Skin epidermis (tissue), 12 donors: Measurements from ENCODE around the gene OMP.
"Not testable (repeated sequence)": the region's sequence is repeated elsewhere in the genome, so short reads cannot be mapped to it uniquely, and the experiment has no call there.

ENCODE experiments used
- H3K27ac ChIP-seq, 21 experiments: fragments of 200-600 bp; sonication (generic) in 11 of 21; one replicate each; pipeline ENCODE4 v1.5.0; 2020; ENCODE audit warnings: mild to moderate bottlenecking in 3 of 21, inconsistent platforms in 2 of 21, moderate library complexity in 2 of 21
- H3K4me3 ChIP-seq, 7 experiments: fragments of 200-600 bp; sonication (generic) in 2 of 7; one replicate each; pipeline ENCODE4 v1.5.0; 2020; ENCODE audit warnings: inconsistent platforms in 2 of 7, mild to moderate bottlenecking in 2 of 7, moderate library complexity in 1 of 7

The OMP gene

DNA sequence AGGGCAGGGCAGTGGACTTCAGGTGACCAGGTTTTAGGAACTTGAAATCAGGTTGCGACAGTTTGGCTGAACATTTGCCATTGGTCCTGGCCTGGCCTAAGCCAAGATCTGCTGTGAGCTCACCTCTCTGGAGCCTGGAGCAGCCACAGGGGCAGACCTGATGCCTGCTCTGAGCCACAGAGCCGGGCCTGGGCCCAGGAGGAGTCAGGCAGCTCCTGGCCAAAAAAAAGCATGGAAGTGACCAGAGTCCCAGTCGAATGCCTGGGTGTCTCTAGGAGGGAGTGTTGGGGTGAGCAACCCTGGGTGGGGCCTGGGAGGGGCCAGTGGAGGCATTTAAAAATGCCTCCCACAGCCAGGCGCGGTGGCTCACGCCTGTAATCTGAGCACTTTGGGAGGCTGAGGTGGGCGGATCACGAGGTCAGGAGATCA lies 6.0 kb upstream of the OMP start:
- H3K4me3 ChIP-seq: no peak overlapping the region
- H3K27ac ChIP-seq: no peak overlapping the region

DNA sequence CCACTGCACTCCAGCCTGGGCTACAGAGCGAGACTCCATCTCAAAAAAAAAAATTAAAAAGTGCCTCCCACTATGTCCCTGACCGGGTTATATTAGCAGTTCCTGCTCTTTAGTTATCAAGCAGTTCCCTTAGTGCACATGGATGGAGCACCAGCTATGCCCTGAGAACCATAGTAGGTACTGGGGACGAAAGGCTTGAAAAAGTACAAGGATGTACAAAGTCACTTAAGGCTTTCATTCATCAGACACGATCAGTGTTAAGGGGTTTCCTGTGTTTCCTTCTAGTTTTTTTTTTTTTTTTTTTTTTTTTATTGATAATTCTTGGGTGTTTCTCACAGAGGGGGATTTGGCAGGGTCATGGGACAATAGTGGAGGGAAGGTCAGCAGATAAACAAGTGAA lies 5.5 kb upstream of the OMP start:
- not testable (repeated sequence) for H3K4me3 ChIP-seq, H3K27ac ChIP-seq

DNA sequence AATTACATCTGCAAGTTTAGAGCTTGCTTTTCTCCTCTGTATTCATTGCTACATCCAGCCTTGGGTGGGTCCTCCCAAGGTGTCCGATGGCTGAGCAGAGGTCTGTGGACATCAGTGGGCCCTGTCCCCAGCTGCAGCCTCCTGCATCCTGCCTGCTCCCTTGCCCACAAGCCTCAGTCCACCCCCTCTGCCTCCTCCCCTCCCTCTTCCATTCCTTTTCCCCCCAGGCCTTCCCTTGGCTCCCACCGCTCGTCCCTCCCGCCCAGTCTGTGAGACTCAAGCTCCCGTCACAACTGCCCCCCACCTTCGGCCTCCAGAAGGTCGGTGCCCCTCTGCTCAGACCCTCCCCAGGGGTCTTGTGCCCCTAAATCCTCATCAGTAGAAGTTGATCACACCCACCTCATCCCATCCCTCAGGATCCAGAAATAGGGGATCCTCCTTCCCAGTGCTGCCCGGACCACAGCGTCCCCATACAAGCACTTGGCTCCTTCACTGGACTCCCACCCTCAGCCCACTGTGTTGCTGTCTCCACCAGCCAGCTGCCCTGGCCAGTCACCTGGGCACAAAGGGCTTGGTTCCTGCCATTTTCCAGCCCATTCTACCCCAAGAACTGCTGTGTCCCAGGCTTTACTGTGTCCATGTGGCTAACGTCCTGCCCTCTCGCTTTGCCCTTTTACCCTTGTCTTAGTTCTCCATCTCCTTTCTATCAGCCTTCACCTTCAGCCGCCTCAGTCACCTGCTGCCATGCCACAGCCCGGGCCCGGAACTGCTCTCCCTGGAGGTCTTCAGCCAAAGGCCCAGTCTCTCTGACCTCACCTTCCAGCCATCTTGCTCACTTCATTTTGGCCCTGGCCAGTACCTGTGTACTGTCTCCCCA lies 2.2 kb upstream of the OMP start:
- H3K27ac ChIP-seq: no peak overlapping the region
- no peak overlapping the region for H3K4me3 ChIP-seq

DNA sequence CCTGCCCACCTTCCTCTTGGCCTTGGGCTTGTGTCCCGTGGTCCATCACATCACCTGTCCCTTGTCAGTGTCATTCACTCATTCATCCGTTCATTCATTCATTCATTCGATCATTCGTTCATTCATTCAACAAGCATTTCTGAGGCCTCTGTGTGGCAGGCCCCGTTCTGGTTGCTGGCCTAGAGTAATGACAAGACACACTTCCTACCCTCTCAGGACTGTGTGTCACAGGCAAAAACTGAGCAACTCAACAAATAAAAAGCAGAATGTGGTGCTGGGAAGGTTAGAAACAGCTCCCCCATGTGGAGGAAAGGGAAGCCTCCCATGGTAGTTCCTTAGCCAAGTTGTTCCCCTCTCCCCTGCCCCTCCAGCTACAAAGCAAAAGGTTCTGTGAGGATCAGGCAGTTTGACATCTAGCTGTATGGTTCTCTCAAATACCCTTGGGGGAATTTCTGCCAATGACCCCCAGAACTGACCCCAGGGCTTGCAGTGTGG lies 1.6 kb upstream of the OMP start:
- Histone ChIP-seq H3K4me3 (no peak overlapping the region), H3K27ac (no peak overlapping the region)

DNA sequence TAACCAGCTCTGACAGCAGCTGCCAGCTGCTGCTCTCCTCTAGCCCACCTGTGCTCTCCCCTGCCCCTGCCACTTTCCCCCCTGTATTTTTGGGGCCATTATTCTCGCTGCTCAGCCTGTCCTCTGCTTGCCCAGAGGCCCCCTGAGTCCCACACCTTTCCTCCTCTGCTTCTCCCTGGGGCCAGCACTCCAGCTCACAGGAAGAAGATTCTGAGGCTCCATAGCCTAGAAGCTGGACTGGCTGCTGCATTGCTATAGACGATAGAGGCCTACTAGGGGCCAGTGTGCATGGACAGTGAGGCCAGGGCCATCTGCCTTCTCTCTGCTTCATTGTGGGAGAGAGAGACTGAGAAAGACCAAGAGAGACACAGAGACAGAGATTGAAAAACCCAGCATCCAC lies 679 bp downstream of the OMP start:
- no peak overlapping the region for H3K27ac ChIP-seq
- H3K4me3 ChIP-seq: no peak overlapping the region

DNA sequence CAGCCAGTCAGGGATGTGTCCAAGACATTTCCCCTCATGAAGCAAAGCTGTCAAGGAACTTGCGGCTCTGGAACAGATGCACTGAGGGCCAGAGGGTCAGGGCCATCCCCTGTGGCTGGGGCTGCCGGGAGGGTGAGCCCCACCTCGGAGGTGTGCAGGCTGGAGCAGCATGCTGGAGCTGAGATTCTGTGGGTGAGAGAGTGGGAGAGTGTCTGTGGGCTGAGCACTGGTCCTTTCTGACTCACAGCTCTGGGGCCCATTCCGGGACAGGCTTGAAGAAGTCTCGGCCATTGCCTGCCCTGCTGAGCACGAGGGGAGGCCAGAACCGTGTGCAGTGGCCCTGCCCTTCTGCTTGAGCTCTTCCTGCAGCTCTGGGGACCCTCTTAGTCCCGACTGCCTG lies 2.1 kb downstream of the OMP start:
- H3K27ac ChIP-seq: no peak overlapping the region
- no peak overlapping the region for H3K4me3 ChIP-seq

DNA sequence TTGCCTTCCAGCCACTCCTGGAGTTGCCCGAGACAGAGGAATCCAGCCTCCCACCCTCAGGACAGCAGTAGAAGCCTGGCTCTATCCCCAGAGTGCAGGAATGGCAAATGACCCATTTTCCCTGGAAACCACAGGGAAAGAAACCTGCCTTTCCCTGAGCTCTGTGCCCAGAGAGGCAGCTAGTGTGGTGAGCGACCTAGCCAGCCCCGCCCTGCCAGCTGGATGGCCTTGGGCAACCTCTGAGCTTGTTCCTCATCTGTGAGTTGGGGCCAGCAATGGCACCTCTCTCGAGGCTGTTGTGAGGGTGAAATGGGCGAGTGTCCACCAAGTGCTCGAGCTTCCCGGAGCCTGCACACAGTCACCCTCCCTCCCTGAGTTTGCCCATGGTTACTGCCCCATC lies 3.7 kb downstream of the OMP start:
- Histone ChIP-seq H3K27ac (no peak overlapping the region), H3K4me3 (no peak overlapping the region)

DNA sequence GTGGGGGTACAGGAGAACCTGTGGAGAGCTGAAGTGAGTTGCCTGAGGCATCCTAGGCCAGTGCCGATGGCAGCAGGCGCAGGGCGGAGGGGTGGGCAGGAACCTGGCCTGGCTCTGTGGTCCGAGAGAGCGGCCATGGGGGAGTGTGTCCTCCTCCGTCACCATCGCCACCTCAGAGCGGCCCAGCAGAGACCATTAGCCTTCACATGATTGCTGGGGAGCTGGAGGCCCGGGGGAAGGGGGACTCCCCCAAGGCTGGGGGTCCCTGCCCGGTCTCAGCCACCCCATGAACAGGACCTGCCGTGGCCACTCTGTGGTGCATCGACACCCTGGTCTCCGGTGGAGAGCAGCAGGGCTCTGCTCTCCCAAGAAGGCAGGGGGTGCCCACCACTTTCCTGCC lies 4.1 kb downstream of the OMP start:
- no peak overlapping the region for H3K27ac ChIP-seq
- H3K4me3 ChIP-seq: no peak overlapping the region

DNA sequence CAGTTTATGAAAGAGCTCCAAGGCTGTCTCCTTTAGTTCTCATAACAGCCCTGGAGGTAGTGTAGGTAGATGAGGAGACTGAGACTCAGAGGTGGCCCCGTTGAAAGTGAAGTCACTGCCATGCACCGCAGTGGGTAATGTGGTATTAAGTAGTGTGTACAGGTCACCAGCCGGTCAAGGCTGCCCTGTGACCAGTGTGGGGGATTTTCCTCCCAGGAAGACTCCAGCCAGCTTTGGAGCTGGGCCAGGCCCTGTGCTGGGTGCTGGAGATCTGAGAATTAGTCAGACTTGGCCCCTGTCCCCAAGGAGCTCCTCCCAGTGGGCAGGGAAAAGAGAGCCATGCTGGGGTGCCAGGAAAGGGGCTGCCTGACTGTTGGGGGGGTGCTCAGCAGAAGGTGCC lies 5.3 kb downstream of the OMP start:
- Histone ChIP-seq H3K4me3 (no peak overlapping the region), H3K27ac (no peak overlapping the region)

DNA sequence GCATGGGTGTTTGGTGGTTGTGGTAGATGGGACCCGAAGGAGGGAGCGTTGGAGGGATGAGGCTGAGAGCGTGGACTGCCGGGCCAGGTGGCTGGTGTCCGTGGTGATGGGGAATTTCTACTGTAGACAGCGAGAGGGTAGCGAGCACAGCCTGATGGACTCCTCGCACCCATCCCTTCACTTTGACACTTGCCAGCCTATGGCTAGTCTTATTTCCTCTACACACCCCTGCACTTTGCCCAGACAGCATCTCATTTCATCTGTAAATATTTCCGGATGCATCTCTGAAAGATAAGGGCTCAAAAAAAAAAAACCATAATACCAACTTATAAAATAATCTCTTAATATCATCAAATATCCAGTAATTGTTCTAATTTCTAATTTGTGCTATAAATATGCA lies 5.8 kb downstream of the OMP start:
- H3K4me3 ChIP-seq: no peak overlapping the region
- no peak overlapping the region for H3K27ac ChIP-seq

DNA sequence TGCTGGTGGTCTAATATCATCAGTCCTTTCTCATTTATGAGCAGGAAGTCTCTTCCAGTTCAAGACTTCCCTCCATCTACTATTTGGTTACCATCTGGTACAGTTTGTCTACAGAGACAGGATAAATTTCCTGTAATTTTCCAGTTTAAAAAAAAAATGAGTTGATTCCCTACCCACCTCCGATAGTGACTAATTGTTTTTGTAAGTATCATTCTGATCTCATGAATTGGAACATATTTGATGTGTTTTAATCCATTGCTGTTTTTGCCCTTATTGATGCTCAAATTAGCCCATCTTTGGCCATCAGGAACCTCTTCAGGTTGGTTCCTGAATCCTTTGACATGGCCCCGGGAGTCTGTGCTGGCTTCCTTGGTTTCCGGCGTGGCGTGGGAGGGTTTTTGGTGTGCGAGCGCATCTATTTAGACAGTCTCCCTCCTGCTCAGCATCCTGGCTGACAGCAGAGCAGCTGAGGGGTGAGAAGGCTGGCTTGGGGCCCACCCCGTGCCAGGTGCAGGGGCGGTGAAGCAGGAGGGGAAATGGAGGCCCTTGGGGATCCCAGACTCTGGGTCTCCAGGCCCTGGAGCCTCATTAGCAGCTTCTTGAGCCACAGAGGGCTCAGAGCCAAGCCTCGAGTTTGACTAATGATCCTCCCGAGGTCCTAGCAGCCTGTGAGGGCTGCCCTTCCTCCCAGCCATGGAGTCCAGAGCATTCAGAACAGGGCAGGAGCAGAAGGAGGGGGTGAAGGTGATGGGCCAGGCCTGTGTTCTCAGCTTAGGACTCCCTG lies 6.8 kb downstream of the OMP start:
- no peak overlapping the region for H3K4me3 ChIP-seq
- no peak overlapping the region for H3K27ac ChIP-seq

DNA sequence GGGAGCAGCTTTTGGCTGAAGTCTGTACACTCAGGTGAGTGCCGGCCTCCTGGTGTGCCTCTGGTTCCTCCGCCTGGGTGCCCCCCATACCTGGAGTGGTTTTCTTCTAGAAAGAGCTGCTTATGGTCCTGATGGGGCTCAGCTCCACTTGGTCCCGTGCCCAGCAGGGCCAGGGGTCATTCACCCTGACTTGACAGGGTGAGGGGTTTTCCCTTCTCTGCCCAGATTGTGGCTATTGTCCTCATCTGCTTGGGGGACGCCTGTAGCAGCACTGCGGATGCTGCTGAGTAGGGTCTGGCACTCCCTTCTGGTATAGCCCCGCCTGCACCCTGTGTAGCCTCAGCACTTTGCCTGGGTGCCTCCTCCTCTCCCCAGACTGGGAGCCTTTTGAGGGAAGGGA lies 8.2 kb downstream of the OMP start:
- Histone ChIP-seq H3K4me3 (no peak overlapping the region), H3K27ac (no peak overlapping the region)

DNA sequence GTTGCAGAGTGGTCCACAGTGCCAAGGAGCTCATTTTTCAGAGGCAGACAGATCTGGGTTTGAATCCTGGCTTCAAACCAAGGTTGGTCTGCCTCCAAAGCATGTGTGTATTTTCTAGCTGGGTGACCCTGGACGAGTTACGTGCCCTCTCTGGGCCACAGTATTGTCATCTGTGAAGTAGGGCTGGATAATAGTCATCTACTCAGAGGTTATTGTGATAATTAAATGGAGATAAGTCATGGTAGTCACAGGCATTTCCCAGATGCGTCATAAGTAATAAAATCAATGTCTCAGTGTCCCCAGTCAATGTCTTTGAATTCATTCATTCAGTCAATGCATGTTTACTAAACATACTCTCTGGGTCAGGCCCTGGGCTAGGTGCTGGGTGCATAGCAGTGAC lies 8.6 kb downstream of the OMP start:
- no peak overlapping the region for H3K4me3 ChIP-seq
- H3K27ac ChIP-seq: no peak overlapping the region

DNA sequence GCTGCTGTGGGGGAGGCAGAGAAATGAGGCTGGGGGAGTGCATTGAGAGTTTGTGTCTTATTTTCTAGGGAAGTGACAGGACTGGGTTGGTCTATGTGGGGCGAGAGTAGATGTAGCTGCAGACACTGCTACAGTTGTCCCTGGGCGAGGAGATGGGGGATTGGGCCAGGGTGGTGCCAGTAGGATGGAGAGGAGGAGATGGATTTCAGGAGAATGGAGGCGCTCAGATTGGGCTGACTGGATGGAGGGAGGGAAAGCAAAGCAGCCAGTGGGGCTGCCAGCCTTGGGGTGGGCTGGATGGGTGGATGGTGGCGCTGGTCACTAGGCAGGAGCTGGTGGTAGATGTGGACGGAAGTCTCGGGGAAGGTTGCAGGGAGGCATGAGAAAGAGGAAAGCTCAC lies 9.3 kb downstream of the OMP start:
- Histone ChIP-seq H3K4me3 (no peak overlapping the region), H3K27ac (no peak overlapping the region)

DNA sequence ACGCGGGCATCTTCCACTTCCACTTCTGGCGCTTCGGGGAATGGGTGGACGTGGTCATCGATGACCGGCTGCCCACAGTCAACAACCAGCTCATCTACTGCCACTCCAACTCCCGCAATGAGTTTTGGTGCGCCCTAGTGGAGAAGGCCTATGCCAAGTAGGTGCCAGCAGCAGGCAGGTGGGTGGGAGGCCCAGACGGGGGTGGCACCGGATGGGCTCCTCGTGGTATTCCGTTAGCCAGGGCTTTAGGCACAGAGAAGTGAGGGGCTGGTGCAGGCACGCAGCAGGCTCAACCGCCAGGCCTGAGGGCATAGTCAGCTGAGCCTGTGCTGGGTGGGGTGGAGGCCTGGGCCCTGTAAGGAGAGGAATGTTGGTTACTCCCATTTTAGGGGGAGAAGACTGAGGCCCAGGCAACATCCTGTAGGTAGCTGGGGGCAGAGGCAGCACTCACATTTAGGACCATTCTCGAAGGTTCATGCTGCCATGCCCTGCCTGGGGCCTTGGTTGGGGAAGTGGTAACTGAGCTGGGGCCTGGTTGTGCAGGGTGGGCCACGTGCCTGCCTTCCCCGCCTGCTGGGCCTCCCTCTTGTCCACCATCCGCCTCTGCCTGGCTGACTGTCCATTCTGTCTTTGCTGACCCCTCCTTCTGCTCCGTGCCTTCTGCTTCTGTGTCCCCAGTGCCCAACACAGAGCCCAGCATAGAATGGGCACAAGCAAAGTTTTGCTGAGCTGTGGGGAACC lies 10.2 kb downstream of the OMP start:
- Histone ChIP-seq H3K4me3 (no peak overlapping the region), H3K27ac (no peak overlapping the region)

DNA sequence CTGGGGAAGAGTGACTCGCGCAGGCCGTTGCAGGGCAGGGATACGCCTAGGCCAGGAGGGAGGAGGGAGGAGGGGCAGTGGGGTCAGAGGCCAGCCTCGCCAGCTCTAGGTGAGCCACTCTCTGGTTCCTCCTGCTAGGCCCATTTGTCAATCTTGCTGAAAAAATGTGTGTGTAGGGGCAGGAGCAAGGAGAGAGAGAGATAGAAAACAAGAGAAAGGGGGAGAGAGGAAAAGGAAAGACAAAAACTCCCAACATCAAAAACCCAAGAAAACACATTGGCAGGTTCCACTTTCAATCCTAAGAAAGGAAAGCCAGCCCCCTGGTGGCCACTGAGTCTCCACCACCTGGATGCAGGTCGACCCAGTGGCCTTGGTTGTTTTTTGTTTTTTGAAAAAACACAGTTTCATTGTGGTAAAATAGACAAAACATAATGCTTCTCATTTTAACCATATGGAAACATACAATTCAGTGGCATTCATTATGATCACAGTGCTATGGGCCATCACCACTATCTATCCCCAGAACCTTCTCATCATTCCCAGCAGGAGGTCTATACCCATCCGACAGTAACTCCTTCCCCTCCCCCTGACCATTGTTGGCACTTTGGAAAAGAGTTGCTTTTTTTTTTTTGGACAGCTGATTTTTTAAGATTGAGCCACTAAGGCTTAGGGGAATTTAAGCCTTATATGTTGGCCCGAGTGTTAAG lies 10.9 kb downstream of the OMP start:
- no peak overlapping the region for H3K27ac ChIP-seq
- H3K4me3 ChIP-seq: no peak overlapping the region

DNA sequence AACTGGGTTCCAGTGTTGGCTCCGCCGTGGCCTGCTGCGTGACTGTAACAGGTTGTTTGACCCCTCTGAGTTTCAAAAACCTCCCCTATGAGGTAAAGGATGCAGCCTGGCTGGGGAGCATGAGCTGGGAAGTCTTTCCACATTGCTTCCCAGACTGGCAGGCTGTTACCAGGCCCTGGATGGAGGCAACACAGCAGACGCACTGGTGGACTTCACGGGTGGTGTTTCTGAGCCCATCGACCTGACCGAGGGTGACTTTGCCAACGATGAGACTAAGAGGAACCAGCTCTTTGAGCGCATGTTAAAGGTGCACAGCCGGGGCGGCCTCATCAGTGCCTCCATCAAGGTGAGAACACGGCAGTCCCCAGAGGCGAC lies 11.4 kb downstream of the OMP start:
- Histone ChIP-seq H3K4me3 (no peak overlapping the region), H3K27ac (no peak overlapping the region)

DNA sequence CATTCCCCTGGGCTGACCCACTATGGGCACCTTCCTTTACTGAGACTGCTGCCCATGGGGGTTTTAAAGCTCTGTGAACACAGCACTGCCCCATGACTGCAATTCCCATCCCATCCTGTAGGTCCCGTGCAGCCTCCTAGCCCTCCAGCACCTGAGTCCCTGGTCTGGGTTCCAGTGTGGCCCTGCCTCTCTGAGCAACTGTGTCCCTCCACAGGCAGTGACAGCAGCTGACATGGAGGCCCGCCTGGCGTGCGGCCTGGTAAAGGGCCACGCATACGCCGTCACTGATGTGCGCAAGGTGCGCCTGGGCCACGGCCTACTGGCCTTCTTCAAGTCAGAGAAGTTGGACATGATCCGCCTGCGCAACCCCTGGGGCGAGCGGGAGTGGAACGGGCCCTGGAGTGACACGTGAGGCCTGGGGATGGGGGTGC lies 12.6 kb downstream of the OMP start:
- no peak overlapping the region for H3K4me3 ChIP-seq
- H3K27ac ChIP-seq: no peak overlapping the region

DNA sequence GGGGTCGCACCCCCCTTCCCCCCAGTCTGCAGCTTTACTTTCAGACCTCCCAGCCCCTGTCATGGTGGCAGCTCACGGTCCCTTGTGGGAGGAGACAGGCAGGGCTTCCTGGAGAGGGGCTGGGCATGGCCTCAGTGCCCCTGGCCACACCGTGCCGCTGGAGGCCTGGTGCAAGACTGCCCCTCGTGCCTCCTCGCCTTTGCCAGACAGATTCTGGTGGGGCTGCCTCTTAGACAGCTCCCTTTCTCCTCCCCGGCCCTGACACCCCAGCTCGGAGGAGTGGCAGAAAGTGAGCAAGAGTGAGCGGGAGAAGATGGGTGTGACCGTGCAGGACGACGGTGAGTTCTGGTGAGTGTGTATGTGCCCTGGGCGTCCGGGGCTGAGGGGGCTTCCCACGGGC lies 13.3 kb downstream of the OMP start:
- Histone ChIP-seq H3K4me3 (no peak overlapping the region), H3K27ac (no peak overlapping the region)

DNA sequence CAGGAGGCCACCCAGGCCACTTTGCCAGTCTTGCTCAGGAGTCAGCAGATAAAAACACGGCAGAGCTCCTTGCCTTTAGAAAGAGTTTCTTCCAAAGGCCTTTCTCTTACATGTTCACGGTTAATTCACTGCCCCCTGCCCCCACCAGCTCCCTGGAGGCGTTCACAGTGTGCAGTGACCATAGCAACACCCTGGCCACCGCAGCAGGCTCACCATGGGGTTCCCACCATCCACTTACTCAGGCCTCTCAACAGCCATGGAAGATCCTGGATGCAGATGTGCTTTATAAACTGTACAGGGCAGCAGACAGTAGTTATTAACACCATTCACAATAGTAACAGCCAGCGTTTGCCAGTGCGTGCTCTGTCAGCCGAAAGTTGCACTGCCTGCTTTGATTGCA lies 14.9 kb downstream of the OMP start:
- Histone ChIP-seq H3K27ac (no peak overlapping the region), H3K4me3 (no peak overlapping the region)
